Psoas muscle (tissue), 8 donors: ENCODE measurements around the gene TM7SF2. TPM values are rescaled to one million over a fixed set of nuclear protein-coding genes. Genes with fewer than 3 reads are reported as not detected.

Experiments
- ATAC-seq, 4 donors: fragments of 200-7000 bp; cut with Tn5 transposase; one replicate each; pipeline ENCODE4 v1.9.1; 2020; ENCODE audit warnings: moderate library complexity in 3 of 4, mild to moderate bottlenecking in 2 of 4
- DNase-seq, 2 donors: peaks; one replicate each; pipeline ENCODE4 v3.0.0-alpha.2; 2020
- H3K27ac ChIP-seq: fragments of 200-600 bp; one replicate; pipeline ENCODE4 v1.8.0; 2022
- H3K27me3 ChIP-seq, 3 donors: fragments of 200-600 bp in 1 of 3; one replicate each; pipeline versions ENCODE4 v1.6.1 to v1.8.0; 2013 to 2022; ENCODE audit warnings: low read length in 2 of 3, mild to moderate bottlenecking in 2 of 3, moderate library complexity in 1 of 3; ENCODE audit not compliant: insufficient read depth in 3 of 3
- H3K36me3 ChIP-seq, 2 donors: fragments of 200-600 bp in 1 of 2; one replicate each; pipeline versions ENCODE4 v1.6.1 to v1.8.0; 2013 to 2022; ENCODE audit warnings: low read depth in 1 of 2, mild to moderate bottlenecking in 1 of 2, moderate library complexity in 1 of 2; ENCODE audit not compliant: insufficient read depth in 1 of 2
- H3K4me1 ChIP-seq: fragments of 200-600 bp; one replicate; pipeline ENCODE4 v1.8.0; 2022
- H3K4me3 ChIP-seq: fragments of 200-600 bp; one replicate; pipeline ENCODE4 v1.8.0; 2022; ENCODE audit warnings: mild to moderate bottlenecking
- H3K9me3 ChIP-seq: fragments of 200-600 bp; one replicate; pipeline ENCODE4 v1.8.0; 2022
- WGBS, 3 donors: extraction: QIAGEN DNeasy Blood & Tissue Kit; methylation state at CpG; one replicate each; pipeline versions ENCODE4 v1.1.6 to v1.1.7; 2013; 5-methylcytosine and 5-hydroxymethylcytosine counted together
- intact Hi-C, 2 donors: fragments of 100-400 bp; cut with DNase I; formaldehyde crosslinking; loops; one replicate each; pipeline versions ENCODE4 v1.11.0 to v1.14.2; 2022
- polyA plus RNA-seq, 3 donors: library from polyadenylated mRNA; stranded (reverse); fragments of 200-250 nt; gene quantifications; one replicate each; pipeline ENCODE4 v1.2.3, GENCODE V29; 2013
- total RNA-seq, 4 donors: library from RNA; stranded (reverse); fragmentation: NEBNext Ultra II Directional in 2 of 4; extraction: Animal tissue kit (Norgen Biotek cat#: 25700) in 2 of 4; gene quantifications; one replicate each; pipeline versions ENCODE4 v1.2.1 to v1.2.4, GENCODE V29; 2021 to 2023
- TF ChIP-seq, protein P1 (sequence below): fragments of 200-600 bp; IDR thresholded peaks from one replicate; pipeline ENCODE4 v1.8.0; 2022; ENCODE audit warnings: antibody characterized with exemption
- donor health status: healthy with polysubstance abuse.
- donor health status: DM: no; HTN: no; CAD: no; lungs with moderate emphysema.
- donor health status: Bipolar disorder and iron deficiency.
- donor health status: healthy.
- donor health status: DM: yes; HTN: yes; CAD: no.
- donor health status: DM: no; HTN: no; CAD: no.
- donor health status: DM: no; HTN: no; CAD: no.
- donor health status: DM: yes; HTN: yes; CAD: no.

Gene TM7SF2
- total and polyA plus RNA-seq, 7 donors, result 3.2 to 13.5 (median 6.5) TPM

DNA sequence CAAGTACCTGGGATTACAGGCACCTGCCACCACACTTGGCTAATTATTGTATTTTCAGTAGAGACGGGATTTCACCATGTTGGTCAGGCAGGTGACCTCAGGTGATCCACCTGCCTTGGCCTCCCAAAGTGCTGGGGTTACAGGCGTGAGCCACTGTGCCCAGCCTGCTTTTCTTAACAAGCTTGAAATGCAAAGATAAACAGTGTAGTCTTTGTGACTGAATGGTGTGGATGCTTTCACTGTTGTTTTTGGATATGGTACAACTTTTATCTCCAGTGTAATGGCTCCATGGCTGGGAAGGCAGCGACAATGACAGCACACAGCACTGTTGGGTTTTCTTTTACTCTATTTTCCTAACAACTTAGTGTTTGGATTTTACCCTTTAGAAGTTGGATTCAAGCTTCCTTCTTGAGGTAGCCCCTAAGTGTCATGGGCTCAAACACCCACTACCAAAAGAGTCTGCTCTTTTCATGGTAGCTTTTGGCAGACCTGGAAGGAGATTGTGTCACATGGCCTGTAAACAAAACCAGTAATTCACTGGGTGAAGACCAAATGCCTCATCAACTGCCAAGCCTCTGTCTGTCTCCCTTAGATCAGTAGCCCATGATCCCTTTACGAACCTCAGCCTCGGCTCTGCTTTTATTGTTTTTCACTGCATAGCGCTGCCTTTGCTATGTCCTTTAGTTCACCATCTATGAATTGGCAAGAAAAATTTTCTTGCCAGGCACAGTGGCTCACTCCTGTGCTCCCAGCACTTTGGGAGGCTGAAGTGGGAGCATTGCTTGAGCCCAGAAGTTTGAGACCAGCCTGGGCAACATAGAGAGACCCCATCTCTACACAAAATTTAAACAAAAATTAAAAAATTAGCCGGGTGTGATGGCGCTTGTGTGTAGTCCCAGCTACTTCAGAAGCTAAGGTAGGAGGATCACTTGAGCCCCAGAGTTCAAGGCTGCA lies 9.3 kb upstream of the TM7SF2 start:
- DNase-seq (no peak), ATAC-seq (peak; percentile 26 to 54 (median 48))
- intact Hi-C loops, result no loop called here
- peaks cover 0 to 33% of the 10 kb centered on the region in 2 donors for H3K36me3 ChIP-seq
- TF ChIP-seq, protein P1, sequence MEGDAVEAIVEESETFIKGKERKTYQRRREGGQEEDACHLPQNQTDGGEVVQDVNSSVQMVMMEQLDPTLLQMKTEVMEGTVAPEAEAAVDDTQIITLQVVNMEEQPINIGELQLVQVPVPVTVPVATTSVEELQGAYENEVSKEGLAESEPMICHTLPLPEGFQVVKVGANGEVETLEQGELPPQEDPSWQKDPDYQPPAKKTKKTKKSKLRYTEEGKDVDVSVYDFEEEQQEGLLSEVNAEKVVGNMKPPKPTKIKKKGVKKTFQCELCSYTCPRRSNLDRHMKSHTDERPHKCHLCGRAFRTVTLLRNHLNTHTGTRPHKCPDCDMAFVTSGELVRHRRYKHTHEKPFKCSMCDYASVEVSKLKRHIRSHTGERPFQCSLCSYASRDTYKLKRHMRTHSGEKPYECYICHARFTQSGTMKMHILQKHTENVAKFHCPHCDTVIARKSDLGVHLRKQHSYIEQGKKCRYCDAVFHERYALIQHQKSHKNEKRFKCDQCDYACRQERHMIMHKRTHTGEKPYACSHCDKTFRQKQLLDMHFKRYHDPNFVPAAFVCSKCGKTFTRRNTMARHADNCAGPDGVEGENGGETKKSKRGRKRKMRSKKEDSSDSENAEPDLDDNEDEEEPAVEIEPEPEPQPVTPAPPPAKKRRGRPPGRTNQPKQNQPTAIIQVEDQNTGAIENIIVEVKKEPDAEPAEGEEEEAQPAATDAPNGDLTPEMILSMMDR, result no peak
- WGBS, 3 donors, result 65 to 75% (median 72%) methylated on average over 8 of the region's 8 CpGs
- peaks cover 33% of the 10 kb centered on the region for H3K4me1 ChIP-seq
- no peaks in the 10 kb centered on the region for H3K27me3 ChIP-seq
- peak overlapping the region; percentile 51 for H3K27ac ChIP-seq
- H3K9me3 ChIP-seq, result no peaks in the 10 kb centered on the region
- peak overlapping the region; percentile 17 for H3K4me3 ChIP-seq

DNA sequence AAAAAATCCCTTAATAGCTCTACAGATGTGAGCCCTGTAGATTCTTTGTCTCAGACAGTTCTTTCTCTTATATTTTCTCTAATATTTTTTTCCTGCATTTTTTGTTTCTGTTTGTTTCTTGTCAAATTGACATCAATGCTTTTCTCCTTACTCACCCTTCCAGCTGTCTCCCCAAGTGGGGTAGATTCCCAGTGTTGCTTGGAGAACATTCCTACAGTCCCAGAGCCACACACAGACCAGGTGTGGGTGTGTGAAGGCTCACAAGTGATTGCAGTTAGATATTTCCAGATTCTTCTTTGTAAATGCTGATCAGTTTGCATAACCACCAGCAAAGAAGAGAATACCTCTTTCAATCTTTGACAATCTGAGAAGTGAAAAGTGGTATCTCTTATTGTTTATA lies 8.2 kb upstream of the TM7SF2 start:
- intact Hi-C loops, result no loop called here
- no peak overlapping the region for H3K27ac ChIP-seq
- no peak for ATAC-seq
- DNase-seq, result no peak
- H3K4me1 ChIP-seq, result peaks cover 26% of the 10 kb centered on the region
- H3K27me3 ChIP-seq, result no peaks in the 10 kb centered on the region
- peaks cover 0 to 32% of the 10 kb centered on the region in 2 donors for H3K36me3 ChIP-seq
- H3K4me3 ChIP-seq, result no peak overlapping the region
- no peaks in the 10 kb centered on the region for H3K9me3 ChIP-seq
- TF ChIP-seq, protein P1, result no peak

DNA sequence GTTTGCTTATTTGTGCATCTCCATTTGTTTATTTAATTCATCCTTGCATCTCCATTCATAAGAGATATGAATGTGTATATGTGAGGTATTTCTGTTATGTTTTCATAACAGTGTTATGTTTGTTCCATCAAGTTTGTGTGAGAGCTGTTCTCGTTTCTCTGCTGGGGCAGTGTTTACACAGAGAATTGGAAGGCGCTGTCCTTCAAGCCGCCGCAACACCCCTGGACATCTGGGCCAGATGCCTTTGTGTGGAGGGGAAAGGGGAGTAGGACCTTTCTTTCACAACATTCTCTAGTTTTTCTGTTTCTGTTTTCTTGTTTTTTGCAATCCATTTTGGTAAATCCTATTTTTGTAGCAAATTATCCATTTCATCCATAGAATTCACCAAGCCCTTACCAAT lies 7.0 kb upstream of the TM7SF2 start:
- Histone ChIP-seq H3K27me3 (no peaks in the 10 kb centered on the region), H3K27ac (no peak overlapping the region), H3K9me3 (no peaks in the 10 kb centered on the region), H3K4me1 (peaks cover 18% of the 10 kb centered on the region), H3K4me3 (no peak overlapping the region), H3K36me3 (peaks cover 0 to 38% of the 10 kb centered on the region in 2 donors)
- 74 to 81% (median 78%) methylated on average over 4 of the region's 4 CpGs for WGBS, 3 donors
- intact Hi-C loops, result no loop called here
- TF ChIP-seq, protein P1, result no peak
- ATAC-seq (no peak), DNase-seq (no peak)

DNA sequence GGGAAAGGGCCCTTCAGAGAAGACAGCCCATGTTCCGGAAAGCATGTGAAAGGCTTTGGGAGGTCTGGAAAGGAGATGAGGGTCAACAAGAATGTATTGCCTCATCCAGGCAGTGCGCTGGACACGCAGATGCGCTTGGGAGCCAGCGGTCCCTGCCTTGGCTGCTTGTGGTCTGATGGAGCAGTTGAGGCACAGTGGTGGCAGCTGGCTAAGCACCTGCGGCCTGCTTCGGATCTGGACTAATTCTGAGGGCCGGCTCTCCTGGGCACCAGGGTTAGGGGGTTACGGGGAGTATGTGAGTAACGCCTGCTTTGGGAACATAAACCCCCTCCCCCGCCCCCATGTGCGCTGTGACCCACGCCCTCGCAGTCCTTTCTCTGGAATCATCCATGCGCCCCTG lies 4.6 kb upstream of the TM7SF2 start:
- Histone ChIP-seq H3K27me3 (no peaks in the 10 kb centered on the region), H3K27ac (no peak overlapping the region), H3K4me1 (peaks cover 24% of the 10 kb centered on the region), H3K9me3 (no peaks in the 10 kb centered on the region), H3K4me3 (no peak overlapping the region), H3K36me3 (peaks cover 0 to 41% of the 10 kb centered on the region in 2 donors)
- WGBS, 3 donors, result 92 to 94% (median 92%) methylated on average over 15 of the region's 15 CpGs
- DNase-seq, result no peak
- intact Hi-C loops, result no loop called here
- no peak for ATAC-seq
- TF ChIP-seq, protein P1, result no peak
